Uterus (tissue), 4 donors: ENCODE measurements around the gene POLR3G. TPM values are rescaled to one million over a fixed set of nuclear protein-coding genes. Genes with fewer than 3 reads are reported as not detected.

Source experiments
- DNase-seq, 2 donors: peaks; one replicate each; pipeline ENCODE4 v3.0.0-alpha.2; 2019 to 2020
- H3K27ac ChIP-seq, 2 donors: fragments of 200-600 bp; sonication (generic); 1 replicate in 1 of 2; 2 replicates in 1 of 2; pipeline ENCODE4 v1.5.1; 2016 to 2018
- H3K27me3 ChIP-seq, 2 donors: fragments of 200-600 bp; sonication (generic); one replicate each; pipeline ENCODE4 v1.5.1; 2018 to 2019; ENCODE audit warnings: control low read depth in 1 of 2
- H3K36me3 ChIP-seq, 2 donors: fragments of 200-600 bp; sonication (generic); one replicate each; pipeline ENCODE4 v1.5.1; 2019; ENCODE audit warnings: control low read depth in 1 of 2
- H3K4me1 ChIP-seq, 2 donors: fragments of 200-600 bp; sonication (generic); one replicate each; pipeline ENCODE4 v1.5.1; 2018 to 2019; ENCODE audit warnings: control low read depth in 1 of 2
- H3K4me3 ChIP-seq, 2 donors: fragments of 200-600 bp; sonication (generic); 1 replicate in 1 of 2; 2 replicates in 1 of 2; pipeline ENCODE4 v1.5.1; 2018 to 2019; ENCODE audit warnings: mild to moderate bottlenecking in 1 of 2
- H3K9me3 ChIP-seq, 2 donors: fragments of 200-600 bp; sonication (generic); one replicate each; pipeline ENCODE4 v1.5.1; 2019; ENCODE audit warnings: control low read depth in 1 of 2
- POLR2A ChIP-seq, 2 donors: fragments of 450-650 bp; IDR thresholded peaks; one replicate each; pipeline ENCODE4 v1.6.1; 2016; ENCODE audit warnings: antibody characterized with exemption in 2 of 2, mild to moderate bottlenecking in 1 of 2, moderate library complexity in 1 of 2
- intact Hi-C: fragments of 100-400 bp; cut with DNase I; formaldehyde crosslinking; loops from one replicate; pipeline ENCODE4 v1.15.1; 2023; ENCODE audit warnings: low total_unique reads
- total RNA-seq, 4 donors: library from RNA; depleted of rRNA in 3 of 4; stranded (reverse); fragments of >200 nt in 3 of 4; gene quantifications; one replicate each; pipeline versions ENCODE4 v1.1.0 to v1.2.4, GENCODE V29; 2014 to 2023
- TF ChIP-seq, protein P1 (sequence below), 4 experiments: fragments of 200-600 bp in 2 of 4; fragments of 450-650 bp in 2 of 4; sonication (generic) in 2 of 4; IDR thresholded peaks; one replicate each; pipeline ENCODE4 v1.5.1; 2016 to 2019; ENCODE audit warnings: antibody characterized with exemption in 4 of 4, mild to moderate bottlenecking in 2 of 4, moderate library complexity in 1 of 4
- donor health status: DM: yes; HTN: yes; CAD: no.

The POLR3G gene
- total RNA-seq, 4 donors from 2014 or later = 2.4 to 4.6 (median 2.5) TPM; not detected in 1

DNA sequence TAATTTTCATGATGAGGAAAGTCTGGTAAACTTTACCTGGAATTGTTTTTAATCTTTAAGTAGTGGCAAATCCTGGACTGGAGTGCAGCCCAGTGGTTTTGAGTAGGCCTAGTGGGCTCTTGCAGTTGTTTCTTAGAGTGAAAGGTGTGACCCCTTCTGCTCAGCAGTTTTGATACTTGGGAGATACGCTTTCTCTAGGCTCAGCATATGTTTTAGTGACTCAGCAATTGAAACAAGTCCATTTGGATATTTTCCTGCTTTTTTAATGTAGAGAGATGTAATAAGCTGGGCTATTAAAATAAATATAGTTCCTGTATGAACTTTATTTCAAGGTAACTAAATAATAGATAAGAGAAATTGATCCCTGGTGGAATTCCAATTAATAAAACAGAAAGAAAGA, 6.0 kb downstream of the POLR3G start:
- no peaks in the 10 kb centered on the region for H3K36me3 ChIP-seq
- intact Hi-C loops = no loop called here
- no peak for DNase-seq
- H3K27me3 ChIP-seq = no peaks in the 10 kb centered on the region
- no peak for TF ChIP-seq POLR2A (IDR thresholded peaks at IDR 0.05)
- TF ChIP-seq, protein P1, sequence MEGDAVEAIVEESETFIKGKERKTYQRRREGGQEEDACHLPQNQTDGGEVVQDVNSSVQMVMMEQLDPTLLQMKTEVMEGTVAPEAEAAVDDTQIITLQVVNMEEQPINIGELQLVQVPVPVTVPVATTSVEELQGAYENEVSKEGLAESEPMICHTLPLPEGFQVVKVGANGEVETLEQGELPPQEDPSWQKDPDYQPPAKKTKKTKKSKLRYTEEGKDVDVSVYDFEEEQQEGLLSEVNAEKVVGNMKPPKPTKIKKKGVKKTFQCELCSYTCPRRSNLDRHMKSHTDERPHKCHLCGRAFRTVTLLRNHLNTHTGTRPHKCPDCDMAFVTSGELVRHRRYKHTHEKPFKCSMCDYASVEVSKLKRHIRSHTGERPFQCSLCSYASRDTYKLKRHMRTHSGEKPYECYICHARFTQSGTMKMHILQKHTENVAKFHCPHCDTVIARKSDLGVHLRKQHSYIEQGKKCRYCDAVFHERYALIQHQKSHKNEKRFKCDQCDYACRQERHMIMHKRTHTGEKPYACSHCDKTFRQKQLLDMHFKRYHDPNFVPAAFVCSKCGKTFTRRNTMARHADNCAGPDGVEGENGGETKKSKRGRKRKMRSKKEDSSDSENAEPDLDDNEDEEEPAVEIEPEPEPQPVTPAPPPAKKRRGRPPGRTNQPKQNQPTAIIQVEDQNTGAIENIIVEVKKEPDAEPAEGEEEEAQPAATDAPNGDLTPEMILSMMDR (IDR thresholded peaks at IDR 0.05) = no peak
- H3K27ac ChIP-seq = no peak overlapping the region
- no peak overlapping the region for H3K4me3 ChIP-seq
- H3K9me3 ChIP-seq = no peaks in the 10 kb centered on the region
- no peaks in the 10 kb centered on the region for H3K4me1 ChIP-seq

DNA sequence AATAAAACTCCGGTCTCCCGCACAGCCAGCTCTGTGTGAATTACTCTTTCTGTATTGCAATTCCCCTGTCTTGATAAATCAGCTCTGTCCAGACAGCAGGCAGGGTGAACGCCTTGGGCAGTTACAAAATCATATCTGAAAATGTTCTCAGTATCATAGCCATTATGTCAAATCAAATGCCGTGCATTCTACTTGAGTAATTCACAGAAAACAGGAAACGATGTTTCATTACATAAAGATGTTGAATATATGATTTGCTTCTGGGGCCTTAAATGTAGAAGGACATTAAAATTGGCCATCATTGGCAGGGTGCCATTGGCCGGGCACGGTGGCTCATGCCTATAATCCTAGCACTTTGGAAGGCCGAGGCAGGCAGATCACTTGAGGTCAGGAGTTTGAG, 8.5 kb downstream of the POLR3G start:
- Histone ChIP-seq H3K9me3 (no peaks in the 10 kb centered on the region), H3K36me3 (no peaks in the 10 kb centered on the region), H3K4me3 (no peak overlapping the region), H3K4me1 (no peaks in the 10 kb centered on the region), H3K27ac (no peak overlapping the region), H3K27me3 (peaks cover 0 to 3% of the 10 kb centered on the region in 2 donors)
- intact Hi-C loops = no loop called here
- no peak for DNase-seq
- no peak for TF ChIP-seq POLR2A (IDR thresholded peaks at IDR 0.05)
- TF ChIP-seq, protein P1 (IDR thresholded peaks at IDR 0.05) = no peak

DNA sequence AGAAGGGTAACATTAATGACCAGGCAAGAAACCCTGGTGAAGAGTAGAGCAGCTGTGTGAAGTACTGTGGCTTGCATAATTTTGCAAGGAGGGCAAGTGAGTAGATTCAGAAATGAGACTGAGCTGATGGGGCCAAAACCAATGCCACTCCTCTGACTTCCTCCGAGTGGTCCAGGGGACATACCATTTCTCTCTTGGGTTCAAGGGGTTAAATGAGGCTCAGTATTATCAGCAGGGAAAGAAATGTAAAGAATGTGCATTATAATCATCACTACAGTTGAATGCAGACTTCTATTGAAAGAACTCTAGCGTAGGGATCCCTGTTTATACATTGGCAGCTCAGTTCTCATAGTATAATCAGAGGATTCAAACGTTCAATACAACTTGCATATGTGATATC, 9.9 kb downstream of the POLR3G start:
- Histone ChIP-seq H3K9me3 (no peaks in the 10 kb centered on the region), H3K27ac (no peak overlapping the region), H3K36me3 (no peaks in the 10 kb centered on the region), H3K4me1 (no peaks in the 10 kb centered on the region), H3K27me3 (peaks cover 0 to 5% of the 10 kb centered on the region in 2 donors), H3K4me3 (no peak overlapping the region)
- intact Hi-C loops = no loop called here
- TF ChIP-seq POLR2A (IDR thresholded peaks at IDR 0.05) = no peak
- TF ChIP-seq, protein P1 (IDR thresholded peaks at IDR 0.05) = no peak
- DNase-seq = no peak

DNA sequence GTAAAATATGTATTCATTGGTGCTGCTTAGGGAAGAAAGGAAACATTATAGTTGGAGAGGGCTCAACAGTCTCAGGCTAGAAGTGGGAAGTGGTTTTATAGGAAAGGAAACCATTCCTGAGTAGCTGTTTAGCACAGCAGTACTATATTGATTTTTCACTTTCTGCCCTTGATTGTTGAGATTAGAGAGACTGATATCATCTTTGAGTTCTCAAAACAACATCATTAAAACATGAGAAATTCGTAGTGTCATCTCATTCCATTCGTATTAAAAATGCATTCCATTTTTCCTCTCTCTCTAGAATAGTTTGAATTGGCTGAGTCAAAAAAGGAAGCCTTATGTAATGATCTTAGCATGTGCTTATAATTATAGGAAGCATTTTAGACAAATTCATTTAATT, 14.1 kb downstream of the POLR3G start:
- Histone ChIP-seq H3K27me3 (peaks cover 0 to 5% of the 10 kb centered on the region in 2 donors), H3K9me3 (no peaks in the 10 kb centered on the region), H3K4me1 (no peaks in the 10 kb centered on the region), H3K4me3 (no peak overlapping the region), H3K27ac (no peak overlapping the region), H3K36me3 (no peaks in the 10 kb centered on the region)
- intact Hi-C loops = no loop called here
- DNase-seq = no peak
- TF ChIP-seq, protein P1 (IDR thresholded peaks at IDR 0.05) = no peak
- no peak for TF ChIP-seq POLR2A (IDR thresholded peaks at IDR 0.05)

DNA sequence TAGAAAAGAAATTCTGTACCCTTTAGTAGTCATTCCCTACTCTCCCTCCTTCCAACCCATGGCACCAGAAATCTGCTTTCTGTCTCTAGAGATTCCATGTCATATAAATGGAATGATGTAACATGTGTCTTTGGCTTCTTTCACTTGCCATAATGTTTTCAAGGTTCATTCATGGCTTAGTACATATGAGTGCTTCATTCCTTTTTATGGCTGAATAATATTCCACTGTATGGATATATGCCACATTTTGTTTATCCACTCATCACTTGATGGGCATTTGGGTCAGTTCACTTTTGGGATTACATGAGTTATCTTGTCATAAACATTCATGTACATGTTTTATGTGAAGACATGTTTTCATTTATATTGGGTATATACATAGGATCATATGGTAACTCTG, 19.4 kb downstream of the POLR3G start:
- Histone ChIP-seq H3K27me3 (no peaks in the 10 kb centered on the region), H3K36me3 (no peaks in the 10 kb centered on the region), H3K4me1 (no peaks in the 10 kb centered on the region), H3K4me3 (no peak overlapping the region), H3K9me3 (no peaks in the 10 kb centered on the region), H3K27ac (no peak overlapping the region)
- TF ChIP-seq, protein P1 (IDR thresholded peaks at IDR 0.05) = no peak
- no peak for TF ChIP-seq POLR2A (IDR thresholded peaks at IDR 0.05)
- intact Hi-C loops = no loop called here
- no peak for DNase-seq
